Neutrophil (primary cell): ENCODE data around the gene OSBPL8.

Experiments used
- H3K27ac ChIP-seq: fragments of 200-600 bp; sonication (generic); 2 replicates; pipeline ENCODE4 v1.5.1; 2016; ENCODE audit warnings: mild to moderate bottlenecking, moderate library complexity
- H3K27me3 ChIP-seq: fragments of 200-600 bp; sonication (generic); 2 replicates; pipeline ENCODE4 v1.6.0; 2016; ENCODE audit warnings: mild to moderate bottlenecking
- H3K36me3 ChIP-seq: fragments of 200-600 bp; sonication (generic); 2 replicates; pipeline ENCODE4 v1.5.1; 2017
- H3K4me1 ChIP-seq, 2 experiments: fragments of 200-600 bp in 1 of 2; sonication (generic) in 1 of 2; 1 replicate in 1 of 2; 2 replicates in 1 of 2; pipeline versions ENCODE4 v1.5.1 to v1.6.1; 2013 to 2016; ENCODE audit warnings: low read depth in 1 of 2, low read length in 1 of 2, mild to moderate bottlenecking in 1 of 2, moderate library complexity in 1 of 2; ENCODE audit not compliant: control insufficient read depth in 1 of 2, insufficient read depth in 1 of 2
- H3K4me3 ChIP-seq, 2 experiments: fragments of 200-600 bp in 1 of 2; sonication (generic) in 1 of 2; 1 replicate in 1 of 2; 2 replicates in 1 of 2; pipeline ENCODE4 v1.5.1; 2013 to 2016; ENCODE audit warnings: low read depth in 1 of 2, low read length in 1 of 2, mild to moderate bottlenecking in 1 of 2, moderate library complexity in 1 of 2
- H3K9me3 ChIP-seq: fragments of 200-600 bp; sonication (generic); 2 replicates; pipeline ENCODE4 v1.5.1; 2016
- CTCF ChIP-seq: fragments of 200-600 bp; sonication (generic); IDR thresholded peaks from 2 replicates; pipeline ENCODE4 v1.5.1; 2016; ENCODE audit warnings: antibody characterized with exemption

Gene OSBPL8

GRCh38 chr12:76345569-76345968 is 214.0 kb downstream of the OSBPL8 start:
- H3K4me3 ChIP-seq: no peak overlapping the region
- TF ChIP-seq CTCF: no peak
- H3K36me3 ChIP-seq: peaks cover under 1% of the 10 kb centered on the region
- H3K27me3 ChIP-seq: no peaks in the 10 kb centered on the region
- H3K27ac ChIP-seq: no peak overlapping the region
- peaks cover 17 to 18% of the 10 kb centered on the region in 2 experiments for H3K4me1 ChIP-seq
- H3K9me3 ChIP-seq: no peaks in the 10 kb centered on the region

GRCh38 chr12:76341436-76342030 is 218.0 kb downstream of the OSBPL8 start:
- Histone ChIP-seq H3K4me1 (no peaks in the 10 kb centered on the region), H3K27ac (no peak overlapping the region), H3K27me3 (no peaks in the 10 kb centered on the region), H3K36me3 (no peaks in the 10 kb centered on the region), H3K4me3 (no peak overlapping the region), H3K9me3 (no peaks in the 10 kb centered on the region)
- no peak for TF ChIP-seq CTCF

GRCh38 chr12:76340680-76341435 is 218.7 kb downstream of the OSBPL8 start:
- no peak overlapping the region for H3K4me3 ChIP-seq
- H3K36me3 ChIP-seq: no peaks in the 10 kb centered on the region
- TF ChIP-seq CTCF: no peak
- no peaks in the 10 kb centered on the region for H3K9me3 ChIP-seq
- no peaks in the 10 kb centered on the region for H3K4me1 ChIP-seq
- no peak overlapping the region for H3K27ac ChIP-seq
- H3K27me3 ChIP-seq: no peaks in the 10 kb centered on the region

- no peaks in the 10 kb centered on the region for H3K9me3 ChIP-seq
- no peaks in the 10 kb centered on the region for H3K4me1 ChIP-seq
- H3K27me3 ChIP-seq: no peaks in the 10 kb centered on the region
- H3K4me3 ChIP-seq: no peak overlapping the region
- no peak for TF ChIP-seq CTCF
- H3K36me3 ChIP-seq: no peaks in the 10 kb centered on the region
- H3K27ac ChIP-seq: no peak overlapping the region
These were observed 222.0 kb downstream of the OSBPL8 start for GRCh38 chr12:76337583-76337982.

GRCh38 chr12:76332606-76333005 is 227.0 kb downstream of the OSBPL8 start:
- H3K27me3 ChIP-seq: peaks cover 6% of the 10 kb centered on the region
- H3K4me1 ChIP-seq: no peaks in the 10 kb centered on the region
- no peak overlapping the region for H3K4me3 ChIP-seq
- H3K36me3 ChIP-seq: no peaks in the 10 kb centered on the region
- no peak overlapping the region for H3K27ac ChIP-seq
- TF ChIP-seq CTCF: no peak
- no peaks in the 10 kb centered on the region for H3K9me3 ChIP-seq
